Erythroblast (primary cell): Measurements from ENCODE around the gene EDDM13.

Source experiments
- GATA1 ChIP-seq: IDR thresholded peaks from 2 replicates; pipeline ENCODE4 v1.6.1; 2011; ENCODE audit warnings: low read depth, mild to moderate bottlenecking, control low read depth, low read length, moderate library complexity
- POLR2A ChIP-seq: IDR thresholded peaks from 2 replicates; pipeline ENCODE4 v1.6.1; 2011; ENCODE audit warnings: mild to moderate bottlenecking, low read length

DNA sequence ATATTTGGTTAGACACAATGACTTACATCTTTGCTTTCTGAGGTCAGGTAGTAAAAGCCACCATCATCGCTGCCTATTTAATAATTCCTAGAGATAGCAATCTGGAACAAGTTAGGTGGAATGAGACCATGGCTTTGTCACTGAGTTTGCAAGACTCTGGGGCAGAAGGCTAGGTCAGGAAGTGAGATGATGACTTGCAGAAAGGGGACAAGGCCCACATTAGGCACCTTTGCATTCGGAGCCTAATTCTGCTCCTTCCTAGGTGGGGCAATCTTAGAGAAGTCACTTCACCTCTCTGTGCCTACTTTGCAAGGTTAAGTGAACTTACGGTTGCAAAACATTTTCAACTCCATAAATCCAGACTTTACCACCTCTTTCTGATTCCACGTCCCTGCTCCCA lies 10.3 kb downstream of the EDDM13 start:
- no peak for TF ChIP-seq POLR2A
- no peak for TF ChIP-seq GATA1
